NCI-H226 (cell line): ENCODE results near the gene MYO10.
"Not testable (repeated sequence)": the region's sequence is repeated elsewhere in the genome, so short reads cannot be mapped to it uniquely, and the experiment has no call there.

Source experiments
- DNase-seq: peaks from one replicate; pipeline ENCODE4 v3.0.0-alpha.2; 2015

Gene MYO10

GRCh38 chr5:16772556-16772955, 163.5 kb downstream of the MYO10 start:
- no peak for DNase-seq

GRCh38 chr5:16768184-16768583, 167.9 kb downstream of the MYO10 start:
- no peak for DNase-seq

GRCh38 chr5:16763211-16763610, 172.9 kb downstream of the MYO10 start:
- DNase-seq, result no peak

- no peak for DNase-seq
Measured at GRCh38 chr5:16759147-16759773, 176.8 kb downstream of the MYO10 start.

- DNase-seq, result no peak
Measured at GRCh38 chr5:16757989-16758501, 178.0 kb downstream of the MYO10 start.

- not testable (repeated sequence) for DNase-seq
Measured at GRCh38 chr5:16757577-16757976, 178.5 kb downstream of the MYO10 start.

- DNase-seq, result no peak
Measured at GRCh38 chr5:16757146-16757545, 178.9 kb downstream of the MYO10 start.

- no peak for DNase-seq
Measured at GRCh38 chr5:16756692-16757091, 179.4 kb downstream of the MYO10 start.

GRCh38 chr5:16755641-16756040, 180.4 kb downstream of the MYO10 start:
- no peak for DNase-seq

- no peak for DNase-seq
Measured at GRCh38 chr5:16754601-16755000, 181.5 kb downstream of the MYO10 start.

GRCh38 chr5:16754086-16754485, 182.0 kb downstream of the MYO10 start:
- DNase-seq, result no peak

GRCh38 chr5:16750445-16750844, 185.6 kb downstream of the MYO10 start:
- DNase-seq, result no peak

- no peak for DNase-seq
Measured at GRCh38 chr5:16749626-16750025, 186.5 kb downstream of the MYO10 start.

GRCh38 chr5:16744164-16744880, 191.8 kb downstream of the MYO10 start:
- DNase-seq, result no peak

- no peak for DNase-seq
Measured at GRCh38 chr5:16742938-16743337, 193.2 kb downstream of the MYO10 start.

GRCh38 chr5:16740811-16741392, 195.2 kb downstream of the MYO10 start:
- DNase-seq, result no peak

GRCh38 chr5:16740066-16740810, 195.8 kb downstream of the MYO10 start:
- no peak for DNase-seq

GRCh38 chr5:16738393-16738792, 197.7 kb downstream of the MYO10 start:
- not testable (repeated sequence) for DNase-seq

GRCh38 chr5:16737620-16738364, 198.3 kb downstream of the MYO10 start:
- no peak for DNase-seq

- no peak for DNase-seq
Measured at GRCh38 chr5:16737209-16737608, 198.9 kb downstream of the MYO10 start.

GRCh38 chr5:16736158-16736995, 199.7 kb downstream of the MYO10 start:
- DNase-seq, result no peak
